ACC112 (cell line): ENCODE measurements around the gene FNDC11.

ENCODE experiments used
- H2AFZ ChIP-seq: fragments of 200-600 bp; sonication (generic); one replicate; pipeline ENCODE4 v1.6.0; 2017; ENCODE audit warnings: antibody characterized with exemption, low read length; ENCODE audit not compliant: unreplicated experiment
- H3K27ac ChIP-seq: fragments of 200-600 bp; sonication (generic); 2 replicates; pipeline ENCODE4 v1.5.1; 2014; ENCODE audit warnings: low read depth, mild to moderate bottlenecking, antibody characterized with exemption, low read length, moderate library complexity
- H3K27me3 ChIP-seq: fragments of 200-600 bp; sonication (generic); 2 replicates; pipeline ENCODE4 v1.6.1; 2014; ENCODE audit warnings: mild to moderate bottlenecking, antibody characterized with exemption, low read length, moderate library complexity, mixed read lengths; ENCODE audit not compliant: insufficient read depth
- H3K36me3 ChIP-seq: fragments of 200-600 bp; sonication (generic); 2 replicates; pipeline ENCODE4 v1.6.1; 2016; ENCODE audit warnings: mild to moderate bottlenecking, antibody characterized with exemption, low read length, moderate library complexity, mixed read lengths; ENCODE audit not compliant: insufficient read depth
- H3K4me1 ChIP-seq: fragments of 200-600 bp; sonication (generic); one replicate; pipeline ENCODE4 v1.6.1; 2016; ENCODE audit warnings: low read length, mixed read lengths; ENCODE audit not compliant: insufficient read depth, unreplicated experiment, control insufficient read depth
- H3K4me3 ChIP-seq: fragments of 200-600 bp; sonication (generic); 2 replicates; pipeline ENCODE4 v1.5.1; 2014; ENCODE audit warnings: mild to moderate bottlenecking, low read depth, low read length
- H3K79me2 ChIP-seq: fragments of 200-600 bp; sonication (generic); one replicate; pipeline ENCODE4 v1.6.0; 2016; ENCODE audit warnings: low read length; ENCODE audit not compliant: control insufficient read depth, unreplicated experiment, insufficient read depth

Gene FNDC11

DNA sequence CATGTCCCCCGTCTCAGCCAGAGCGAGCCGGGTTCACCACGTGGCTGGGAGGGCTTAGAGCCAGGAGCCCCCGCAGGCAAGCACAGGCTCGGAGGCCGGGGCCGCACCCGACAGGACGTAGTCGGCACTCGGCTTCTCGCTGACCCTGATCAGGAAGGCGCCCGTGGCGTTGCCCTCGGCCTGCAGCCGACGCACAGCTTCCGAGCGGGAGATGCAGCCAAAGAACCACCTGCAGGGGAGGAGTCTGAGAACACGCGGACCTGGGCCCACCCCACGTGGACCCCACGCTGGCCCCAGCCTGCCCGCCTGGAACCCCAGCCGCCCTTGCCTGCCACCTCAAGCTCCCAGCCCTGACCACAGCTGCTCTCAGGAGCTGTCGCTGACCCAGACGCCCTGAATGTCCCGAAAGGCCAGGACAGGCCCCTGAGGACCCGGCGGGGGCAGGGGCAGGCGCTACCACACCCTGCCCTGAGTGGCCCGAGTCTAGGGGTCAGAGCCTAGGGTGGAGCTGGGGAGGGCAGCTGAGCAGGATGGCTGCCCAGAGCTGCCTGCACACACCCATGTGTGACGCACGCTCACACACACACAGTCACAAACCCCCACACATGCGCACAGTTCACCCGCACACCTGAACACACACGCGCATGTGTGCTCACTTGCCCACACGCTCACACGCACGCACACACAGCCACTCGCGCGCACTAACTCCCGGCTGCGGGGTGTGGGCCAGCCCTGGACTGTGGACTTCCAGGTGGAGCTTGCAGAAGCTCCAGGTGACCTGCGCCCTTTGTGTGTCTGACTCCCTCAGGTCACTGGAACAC, 18.9 kb upstream of the FNDC11 start:
- H3K4me3 ChIP-seq: no peak overlapping the region
- H3K27me3 ChIP-seq: no peaks in the 10 kb centered on the region; the same call in 1 of the 2 replicates
- H3K4me1 ChIP-seq: peaks cover 15% of the 10 kb centered on the region
- H2AFZ ChIP-seq: no peak overlapping the region
- no peak overlapping the region for H3K27ac ChIP-seq
- H3K79me2 ChIP-seq: no peaks in the 10 kb centered on the region
- H3K36me3 ChIP-seq: no peaks in the 10 kb centered on the region

GRCh38 chr20:63536241-63536977, 17.6 kb upstream of the FNDC11 start:
- Histone ChIP-seq H3K4me3 (no peak overlapping the region), H3K36me3 (no peaks in the 10 kb centered on the region), H2AFZ (no peak overlapping the region), H3K79me2 (no peaks in the 10 kb centered on the region), H3K27me3 (no peaks in the 10 kb centered on the region; the same call in 1 of the 2 replicates), H3K27ac (no peak overlapping the region), H3K4me1 (peaks cover 15% of the 10 kb centered on the region)

- H3K4me1 ChIP-seq: peaks cover 15% of the 10 kb centered on the region
- no peaks in the 10 kb centered on the region for H3K36me3 ChIP-seq
- H3K27me3 ChIP-seq: no peaks in the 10 kb centered on the region; the same call in 1 of the 2 replicates
- no peak within 1 kb of the TSS for H2AFZ ChIP-seq
- H3K79me2 ChIP-seq: no peaks in the 10 kb centered on the region
- peak within 1 kb of the TSS; percentile 55 for H3K4me3 ChIP-seq
- H3K27ac ChIP-seq: no peak within 1 kb of the TSS
Measured at GRCh38 chr20:63536997-63537524, 16.9 kb upstream of the FNDC11 start, which contains the start of gene PTK6. Gene PTK6 (minus strand): TSS chr20:63537376. CDS start chr20:63537314, 62 bp downstream.

DNA sequence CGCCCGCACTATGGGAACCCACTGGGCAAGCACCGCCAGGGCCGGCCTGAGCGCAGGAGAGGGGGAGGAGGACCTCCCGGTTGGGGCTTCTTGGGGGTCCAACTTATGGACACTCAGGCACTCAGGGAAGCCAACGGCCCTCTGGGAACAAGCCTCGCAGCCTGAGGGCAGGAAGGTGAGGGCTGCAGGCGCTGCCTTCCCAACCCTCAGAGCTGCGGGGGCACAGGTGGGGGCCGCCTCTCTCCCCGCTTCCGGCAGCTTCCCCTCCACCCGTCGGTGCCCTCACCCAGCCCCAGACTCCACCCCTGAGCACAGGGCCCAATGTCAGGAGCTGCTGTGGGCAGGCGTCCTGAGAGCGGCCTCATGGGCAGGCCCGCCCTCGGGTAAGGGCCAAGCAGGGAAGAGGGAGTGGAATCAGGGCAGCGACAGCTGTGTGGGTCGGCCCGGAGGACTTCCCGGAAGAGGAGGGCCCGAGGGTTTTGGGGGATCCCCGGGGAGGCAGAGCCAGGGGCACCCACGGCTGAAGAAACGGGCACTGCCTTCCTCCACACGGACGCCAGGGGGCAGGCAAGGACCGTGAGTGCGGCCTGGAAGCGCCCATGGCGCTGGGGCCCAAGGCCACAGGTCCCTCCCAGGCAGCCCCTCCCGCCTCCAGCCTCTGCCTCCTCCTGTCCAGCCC, 16.3 kb upstream of the FNDC11 start:
- H3K36me3 ChIP-seq: no peaks in the 10 kb centered on the region
- peaks cover 15% of the 10 kb centered on the region for H3K4me1 ChIP-seq
- no peaks in the 10 kb centered on the region for H3K79me2 ChIP-seq
- peak overlapping the region; percentile 55 for H3K4me3 ChIP-seq
- no peak overlapping the region for H3K27ac ChIP-seq
- no peak overlapping the region for H2AFZ ChIP-seq
- H3K27me3 ChIP-seq: no peaks in the 10 kb centered on the region; the same call in 1 of the 2 replicates

GRCh38 chr20:63538204-63539091, 15.5 kb upstream of the FNDC11 start:
- H3K36me3 ChIP-seq: no peaks in the 10 kb centered on the region
- H3K4me1 ChIP-seq: peaks cover 15% of the 10 kb centered on the region
- H3K79me2 ChIP-seq: no peaks in the 10 kb centered on the region
- no peak overlapping the region for H3K27ac ChIP-seq
- H2AFZ ChIP-seq: no peak overlapping the region
- H3K27me3 ChIP-seq: no peaks in the 10 kb centered on the region; the same call in 1 of the 2 replicates
- H3K4me3 ChIP-seq: 0 out of 2 replicates have a peak overlapping the region, but pooled peaks have one; percentile 55

GRCh38 chr20:63539092-63539430, 14.9 kb upstream of the FNDC11 start:
- H2AFZ ChIP-seq: no peak overlapping the region
- H3K4me1 ChIP-seq: peaks cover 15% of the 10 kb centered on the region
- H3K27me3 ChIP-seq: no peaks in the 10 kb centered on the region; the same call in 1 of the 2 replicates
- no peaks in the 10 kb centered on the region for H3K36me3 ChIP-seq
- no peak overlapping the region for H3K4me3 ChIP-seq
- H3K27ac ChIP-seq: no peak overlapping the region
- no peaks in the 10 kb centered on the region for H3K79me2 ChIP-seq

DNA sequence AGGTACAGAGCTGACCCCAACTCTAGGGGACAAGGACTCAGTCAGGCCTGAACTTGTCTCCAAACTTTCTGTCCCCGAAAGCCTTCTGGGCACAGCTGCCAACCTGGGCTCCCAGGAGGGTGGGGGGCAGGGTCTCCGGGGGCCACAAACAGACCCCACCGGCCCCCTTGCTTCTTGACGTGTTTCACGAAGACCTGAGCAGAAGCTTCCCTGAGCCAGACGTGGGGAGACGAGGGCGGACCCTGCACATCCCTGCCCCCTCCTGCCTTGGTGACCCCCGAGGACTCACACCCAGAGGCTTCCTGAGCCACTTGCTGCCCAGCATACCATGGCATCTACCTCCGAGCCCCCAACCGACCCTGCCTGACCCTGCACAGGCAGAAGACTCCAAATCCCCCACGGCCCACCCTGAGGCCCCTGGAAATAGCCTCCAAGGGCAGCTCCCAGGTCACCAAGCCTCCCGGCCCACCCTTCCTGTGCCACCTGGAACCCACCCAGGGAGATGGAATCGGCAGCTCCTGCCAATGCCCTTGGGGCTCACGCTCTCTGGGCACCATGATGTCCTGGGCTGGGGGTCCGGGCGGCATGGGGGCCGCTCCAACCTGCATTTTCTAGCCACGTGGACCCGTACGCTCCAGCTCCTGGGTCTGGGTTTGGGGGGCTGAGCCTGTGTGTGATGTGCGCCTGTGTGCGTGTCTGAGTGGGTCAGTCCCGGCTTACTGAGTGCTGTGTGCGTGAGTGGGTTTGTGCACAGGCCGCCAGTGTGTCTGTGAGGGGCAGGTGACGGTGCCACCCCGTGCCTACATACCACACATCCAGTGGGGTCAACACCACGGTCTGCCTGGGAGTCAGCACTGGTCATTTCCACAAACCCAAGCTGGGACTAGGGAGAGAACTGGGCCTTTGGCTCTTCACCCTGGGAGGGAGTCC, 14.3 kb upstream of the FNDC11 start:
- Histone ChIP-seq H3K27me3 (no peaks in the 10 kb centered on the region; the same call in 1 of the 2 replicates), H3K36me3 (no peaks in the 10 kb centered on the region), H3K27ac (no peak overlapping the region), H3K4me1 (peaks cover 15% of the 10 kb centered on the region), H3K79me2 (no peaks in the 10 kb centered on the region), H3K4me3 (no peak overlapping the region), H2AFZ (no peak overlapping the region)

GRCh38 chr20:63540417-63541186, 13.4 kb upstream of the FNDC11 start:
- no peaks in the 10 kb centered on the region for H3K27me3 ChIP-seq
- H3K79me2 ChIP-seq: no peaks in the 10 kb centered on the region
- no peaks in the 10 kb centered on the region for H3K36me3 ChIP-seq
- no peak overlapping the region for H3K4me3 ChIP-seq
- peaks cover 15% of the 10 kb centered on the region for H3K4me1 ChIP-seq
- no peak overlapping the region for H3K27ac ChIP-seq
- H2AFZ ChIP-seq: no peak overlapping the region
